GM23338 (cell line): ENCODE measurements around the gene GLS. TPM values are rescaled to one million over a fixed set of nuclear protein-coding genes. Genes with fewer than 3 reads are reported as not detected.
A peak's percentile ranks its signal among the peaks of the same experiment; 100 is the strongest.

ENCODE experiments used
- ATAC-seq: fragments of 200-7000 bp; cut with Tn5 transposase; 3 replicates; pipeline ENCODE4 v1.9.1; 2020
- DNase-seq: peaks from one replicate; pipeline ENCODE4 v3.0.0-alpha.2; 2015; ENCODE audit warnings: low spot score
- H2AFZ ChIP-seq: fragments of 200-600 bp; sonication (generic); 2 replicates; pipeline ENCODE4 v1.8.0; 2016; ENCODE audit warnings: antibody characterized with exemption, mild to moderate bottlenecking, moderate library complexity
- H3F3A ChIP-seq: fragments of 200-600 bp; sonication (generic); replicated peaks from 2 replicates; pipeline ENCODE4 v1.8.0; 2017; ENCODE audit warnings: antibody characterized with exemption, mixed run types, low read depth
- H3K27ac ChIP-seq: fragments of 200-600 bp; sonication (generic); 2 replicates; pipeline ENCODE4 v1.6.1; 2016; ENCODE audit warnings: low read depth
- H3K27me3 ChIP-seq: fragments of 200-600 bp; sonication (generic); 2 replicates; pipeline ENCODE4 v1.8.0; 2016; ENCODE audit warnings: mild to moderate bottlenecking, mixed run types, moderate library complexity; ENCODE audit not compliant: insufficient read depth
- H3K36me3 ChIP-seq: fragments of 200-600 bp; sonication (generic); 2 replicates; pipeline ENCODE4 v1.8.0; 2016; ENCODE audit warnings: mild to moderate bottlenecking; ENCODE audit not compliant: insufficient read depth
- H3K4me1 ChIP-seq: fragments of 200-600 bp; sonication (generic); 2 replicates; pipeline ENCODE4 v1.8.0; 2016; ENCODE audit warnings: mild to moderate bottlenecking, moderate library complexity; ENCODE audit not compliant: insufficient read depth
- H3K4me2 ChIP-seq: fragments of 200-600 bp; sonication (generic); 2 replicates; pipeline ENCODE4 v1.7.1; 2017; ENCODE audit warnings: mixed run types
- H3K4me3 ChIP-seq: fragments of 200-600 bp; sonication (generic); 2 replicates; pipeline ENCODE4 v1.6.1; 2016; ENCODE audit warnings: mixed run types
- H3K79me2 ChIP-seq: fragments of 200-600 bp; sonication (generic); replicated peaks from 2 replicates; pipeline ENCODE4 v1.8.0; 2017; ENCODE audit warnings: mild to moderate bottlenecking; ENCODE audit not compliant: insufficient read depth
- H3K9me2 ChIP-seq: fragments of 200-600 bp; sonication (generic); 2 replicates; pipeline ENCODE4 v1.8.0; 2017; ENCODE audit not compliant: insufficient read depth
- H4K20me1 ChIP-seq: fragments of 200-600 bp; sonication (generic); replicated peaks from 2 replicates; pipeline ENCODE4 v1.8.0; 2017; ENCODE audit warnings: mild to moderate bottlenecking; ENCODE audit not compliant: insufficient read depth
- H3K27ac Mint-ChIP-seq: 2 replicates; pipeline ENCODE4 v1.8.0; 2020; ENCODE audit warnings: inconsistent platforms, mild to moderate bottlenecking, moderate library complexity, mixed read lengths
- H3K27me3 Mint-ChIP-seq: 3 replicates; pipeline ENCODE4 v1.8.0; 2022; ENCODE audit warnings: low read depth, mild to moderate bottlenecking, moderate library complexity, mixed read lengths, inconsistent platforms; ENCODE audit not compliant: insufficient read depth, poor library complexity
- H3K36me3 Mint-ChIP-seq: 3 replicates; pipeline ENCODE4 v1.8.0; 2021; ENCODE audit warnings: low read depth, mild to moderate bottlenecking, inconsistent platforms, moderate library complexity, mixed read lengths
- H3K4me1 Mint-ChIP-seq: 3 replicates; pipeline ENCODE4 v1.8.0; 2020; ENCODE audit warnings: mild to moderate bottlenecking, inconsistent platforms, mixed read lengths
- H3K4me3 Mint-ChIP-seq: 3 replicates; pipeline ENCODE4 v1.8.0; 2021; ENCODE audit warnings: moderate library complexity, mild to moderate bottlenecking, inconsistent platforms, mixed read lengths
- H3K9me3 Mint-ChIP-seq: 3 replicates; pipeline ENCODE4 v1.8.0; 2020; ENCODE audit warnings: moderate library complexity, mild to moderate bottlenecking, inconsistent platforms, mixed read lengths
- CREB1 ChIP-seq: fragments of 250-450 bp; sonication (Bioruptor Pico); IDR thresholded peaks from 2 replicates; pipeline ENCODE4 v1.5.0; 2020; ENCODE audit warnings: low read depth, mild to moderate bottlenecking, moderate library complexity
- EZH2 ChIP-seq: fragments of 200-600 bp; sonication (generic); IDR thresholded peaks from one replicate; pipeline ENCODE4 v1.8.0; 2017; ENCODE audit warnings: antibody characterized with exemption, mild to moderate bottlenecking, low read depth; ENCODE audit not compliant: unreplicated experiment
- EZH2phosphoT487 ChIP-seq: fragments of 200-600 bp; sonication (generic); IDR thresholded peaks from one replicate; pipeline ENCODE4 v1.8.1; 2018; ENCODE audit warnings: antibody characterized with exemption; ENCODE audit not compliant: unreplicated experiment
- JUNB ChIP-seq: IDR thresholded peaks from one replicate; pipeline ENCODE4 v1.6.1; 2016; ENCODE audit warnings: antibody characterized with exemption; ENCODE audit not compliant: unreplicated experiment
- NANOG ChIP-seq: IDR thresholded peaks from 2 replicates; pipeline ENCODE4 v1.6.1; 2016; ENCODE audit warnings: antibody characterized with exemption, borderline replicate concordance
- POLR2AphosphoS5 ChIP-seq: IDR thresholded peaks from 2 replicates; pipeline ENCODE4 v1.6.1; 2016; ENCODE audit warnings: antibody characterized with exemption, low read depth
- REST ChIP-seq: IDR thresholded peaks from one replicate; pipeline ENCODE4 v1.6.1; 2018; ENCODE audit warnings: antibody characterized with exemption; ENCODE audit not compliant: unreplicated experiment
- STAT1 ChIP-seq: IDR thresholded peaks from one replicate; pipeline ENCODE4 v1.6.1; 2016; ENCODE audit warnings: antibody characterized with exemption; ENCODE audit not compliant: unreplicated experiment
- ZNF462 ChIP-seq: fragments of 250-450 bp; sonication (Bioruptor Pico); IDR thresholded peaks from 2 replicates; pipeline ENCODE4 v1.5.0; 2020; ENCODE audit warnings: mild to moderate bottlenecking, moderate library complexity
- polyA plus RNA-seq: library from polyadenylated mRNA; unstranded; fragments of >200 nt; fragmentation: Nextera tagmentation; extraction: Ambion mirVana; gene quantifications from 2 replicates; pipeline ENCODE4 v1.2.1, GENCODE V29; 2016
- total RNA-seq: library from RNA; depleted of rRNA; stranded (reverse); fragments of >200 nt; shearing (Covaris generic); gene quantifications from 2 replicates; pipeline ENCODE4 v1.2.3, GENCODE V29; 2014
- TF ChIP-seq, protein P1 (sequence below): IDR thresholded peaks from 2 replicates; pipeline ENCODE4 v1.6.1; 2016; ENCODE audit warnings: antibody characterized with exemption

Gene GLS
- total and polyA plus RNA-seq, 2 experiments from 2014 or later, result 38.1 to 172 TPM

- TF ChIP-seq REST, result no peak
Observed at GRCh38 chr2:190973726-190974628, 93.4 kb downstream of the GLS start (continued).

GRCh38 chr2:190974629-190975361 is 94.2 kb downstream of the GLS start:
- no peaks in the 10 kb centered on the region for H3K4me1 Mint-ChIP-seq
- Histone ChIP-seq H3K27ac (0 out of 2 replicates have a peak overlapping the region, but pooled peaks have one; percentile 45), H3K9me2 (no peaks in the 10 kb centered on the region), H3K4me1 (no peaks in the 10 kb centered on the region), H2AFZ (no peak overlapping the region), H3K27me3 (no peaks in the 10 kb centered on the region), H3K79me2 (no peaks in the 10 kb centered on the region), H4K20me1 (peaks cover 4% of the 10 kb centered on the region), H3K4me3 (no peak overlapping the region), H3K36me3 (peaks cover 61% of the 10 kb centered on the region), H3F3A (no peaks in the 10 kb centered on the region), H3K4me2 (no peak overlapping the region)
- no peak for DNase-seq
- H3K27me3 Mint-ChIP-seq, result peaks cover 2% of the 10 kb centered on the region
- H3K4me3 Mint-ChIP-seq, result no peak overlapping the region
- peaks cover 86% of the 10 kb centered on the region for H3K36me3 Mint-ChIP-seq
- ATAC-seq, result no peak; the same call in 2 of the 3 replicates
- no peaks in the 10 kb centered on the region; the same call in 2 of the 3 replicates for H3K9me3 Mint-ChIP-seq
- TF ChIP-seq CREB1 (CRISPR knock-in tag) (no peak), EZH2phosphoT487 (no peak), STAT1 (no peak), EZH2 (no peak), JUNB (no peak), NANOG (no peak), ZNF462 (no peak), POLR2AphosphoS5 (no peak)
- TF ChIP-seq, protein P1, sequence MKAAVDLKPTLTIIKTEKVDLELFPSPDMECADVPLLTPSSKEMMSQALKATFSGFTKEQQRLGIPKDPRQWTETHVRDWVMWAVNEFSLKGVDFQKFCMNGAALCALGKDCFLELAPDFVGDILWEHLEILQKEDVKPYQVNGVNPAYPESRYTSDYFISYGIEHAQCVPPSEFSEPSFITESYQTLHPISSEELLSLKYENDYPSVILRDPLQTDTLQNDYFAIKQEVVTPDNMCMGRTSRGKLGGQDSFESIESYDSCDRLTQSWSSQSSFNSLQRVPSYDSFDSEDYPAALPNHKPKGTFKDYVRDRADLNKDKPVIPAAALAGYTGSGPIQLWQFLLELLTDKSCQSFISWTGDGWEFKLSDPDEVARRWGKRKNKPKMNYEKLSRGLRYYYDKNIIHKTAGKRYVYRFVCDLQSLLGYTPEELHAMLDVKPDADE, result no peak
- no peak overlapping the region for H3K27ac Mint-ChIP-seq
